Testis (tissue), 2 donors: Measurements from ENCODE around the gene TOP3B.

ENCODE experiments used
- CTCF ChIP-seq, 3 experiments: fragments of 450-650 bp in 2 of 3; fragments of 200-600 bp in 1 of 3; sonication (generic) in 1 of 3; IDR thresholded peaks; one replicate each; pipeline ENCODE4 v1.5.1; 2016 to 2019; ENCODE audit warnings: antibody characterized with exemption in 3 of 3, mild to moderate bottlenecking in 2 of 3, moderate library complexity in 1 of 3
- POLR2A ChIP-seq: fragments of 450-650 bp; IDR thresholded peaks from one replicate; pipeline ENCODE4 v1.6.1; 2017; ENCODE audit warnings: antibody characterized with exemption, mild to moderate bottlenecking, moderate library complexity

- TF ChIP-seq CTCF (IDR thresholded peaks at IDR 0.05), result no peak
- TF ChIP-seq POLR2A, result no peak
These were observed 62.0 kb downstream of the TOP3B start for GRCh38 chr22:21920341-21921183.
